Ovary (tissue), 3 donors: ENCODE data around the gene SGSH.

Source experiments
- EP300 ChIP-seq: sonication (generic); formaldehyde crosslinking; IDR thresholded peaks from one replicate; pipeline ENCODE4 v1.6.1; 2017; ENCODE audit warnings: antibody characterized with exemption
- POLR2A ChIP-seq: fragments of 450-650 bp; IDR thresholded peaks from one replicate; pipeline ENCODE4 v1.6.1; 2017; ENCODE audit warnings: antibody characterized with exemption, mild to moderate bottlenecking, moderate library complexity
- TF ChIP-seq, protein P1 (sequence below), 3 donors: fragments of 450-650 bp in 2 of 3; fragments of 200-600 bp in 1 of 3; IDR thresholded peaks; one replicate each; pipeline versions ENCODE4 v1.5.1 to v1.8.0; 2016 to 2022; ENCODE audit warnings: antibody characterized with exemption in 3 of 3, mild to moderate bottlenecking in 1 of 3
- donor health status: DM: no; HTN: no; CAD: no.

- TF ChIP-seq POLR2A: no peak
- TF ChIP-seq, protein P1, sequence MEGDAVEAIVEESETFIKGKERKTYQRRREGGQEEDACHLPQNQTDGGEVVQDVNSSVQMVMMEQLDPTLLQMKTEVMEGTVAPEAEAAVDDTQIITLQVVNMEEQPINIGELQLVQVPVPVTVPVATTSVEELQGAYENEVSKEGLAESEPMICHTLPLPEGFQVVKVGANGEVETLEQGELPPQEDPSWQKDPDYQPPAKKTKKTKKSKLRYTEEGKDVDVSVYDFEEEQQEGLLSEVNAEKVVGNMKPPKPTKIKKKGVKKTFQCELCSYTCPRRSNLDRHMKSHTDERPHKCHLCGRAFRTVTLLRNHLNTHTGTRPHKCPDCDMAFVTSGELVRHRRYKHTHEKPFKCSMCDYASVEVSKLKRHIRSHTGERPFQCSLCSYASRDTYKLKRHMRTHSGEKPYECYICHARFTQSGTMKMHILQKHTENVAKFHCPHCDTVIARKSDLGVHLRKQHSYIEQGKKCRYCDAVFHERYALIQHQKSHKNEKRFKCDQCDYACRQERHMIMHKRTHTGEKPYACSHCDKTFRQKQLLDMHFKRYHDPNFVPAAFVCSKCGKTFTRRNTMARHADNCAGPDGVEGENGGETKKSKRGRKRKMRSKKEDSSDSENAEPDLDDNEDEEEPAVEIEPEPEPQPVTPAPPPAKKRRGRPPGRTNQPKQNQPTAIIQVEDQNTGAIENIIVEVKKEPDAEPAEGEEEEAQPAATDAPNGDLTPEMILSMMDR (IDR thresholded peaks at IDR 0.05): no peak
- TF ChIP-seq EP300: no peak
Observed at GRCh38 chr17:80169784-80170500, 50.2 kb downstream of the SGSH start, which contains the start of gene CARD14.
